ENCODE measurements around the gene SEC16B. TPM values are rescaled to one million over a fixed set of nuclear protein-coding genes. Genes with fewer than 3 reads are reported as not detected.

Gene SEC16B, protein sequence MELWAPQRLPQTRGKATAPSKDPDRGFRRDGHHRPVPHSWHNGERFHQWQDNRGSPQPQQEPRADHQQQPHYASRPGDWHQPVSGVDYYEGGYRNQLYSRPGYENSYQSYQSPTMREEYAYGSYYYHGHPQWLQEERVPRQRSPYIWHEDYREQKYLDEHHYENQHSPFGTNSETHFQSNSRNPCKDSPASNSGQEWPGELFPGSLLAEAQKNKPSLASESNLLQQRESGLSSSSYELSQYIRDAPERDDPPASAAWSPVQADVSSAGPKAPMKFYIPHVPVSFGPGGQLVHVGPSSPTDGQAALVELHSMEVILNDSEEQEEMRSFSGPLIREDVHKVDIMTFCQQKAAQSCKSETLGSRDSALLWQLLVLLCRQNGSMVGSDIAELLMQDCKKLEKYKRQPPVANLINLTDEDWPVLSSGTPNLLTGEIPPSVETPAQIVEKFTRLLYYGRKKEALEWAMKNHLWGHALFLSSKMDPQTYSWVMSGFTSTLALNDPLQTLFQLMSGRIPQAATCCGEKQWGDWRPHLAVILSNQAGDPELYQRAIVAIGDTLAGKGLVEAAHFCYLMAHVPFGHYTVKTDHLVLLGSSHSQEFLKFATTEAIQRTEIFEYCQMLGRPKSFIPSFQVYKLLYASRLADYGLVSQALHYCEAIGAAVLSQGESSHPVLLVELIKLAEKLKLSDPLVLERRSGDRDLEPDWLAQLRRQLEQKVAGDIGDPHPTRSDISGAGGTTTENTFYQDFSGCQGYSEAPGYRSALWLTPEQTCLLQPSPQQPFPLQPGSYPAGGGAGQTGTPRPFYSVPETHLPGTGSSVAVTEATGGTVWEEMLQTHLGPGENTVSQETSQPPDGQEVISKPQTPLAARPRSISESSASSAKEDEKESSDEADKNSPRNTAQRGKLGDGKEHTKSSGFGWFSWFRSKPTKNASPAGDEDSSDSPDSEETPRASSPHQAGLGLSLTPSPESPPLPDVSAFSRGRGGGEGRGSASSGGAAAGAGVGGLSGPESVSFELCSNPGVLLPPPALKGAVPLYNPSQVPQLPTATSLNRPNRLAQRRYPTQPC
- total RNA-seq: 7.3 TPM

DNA sequence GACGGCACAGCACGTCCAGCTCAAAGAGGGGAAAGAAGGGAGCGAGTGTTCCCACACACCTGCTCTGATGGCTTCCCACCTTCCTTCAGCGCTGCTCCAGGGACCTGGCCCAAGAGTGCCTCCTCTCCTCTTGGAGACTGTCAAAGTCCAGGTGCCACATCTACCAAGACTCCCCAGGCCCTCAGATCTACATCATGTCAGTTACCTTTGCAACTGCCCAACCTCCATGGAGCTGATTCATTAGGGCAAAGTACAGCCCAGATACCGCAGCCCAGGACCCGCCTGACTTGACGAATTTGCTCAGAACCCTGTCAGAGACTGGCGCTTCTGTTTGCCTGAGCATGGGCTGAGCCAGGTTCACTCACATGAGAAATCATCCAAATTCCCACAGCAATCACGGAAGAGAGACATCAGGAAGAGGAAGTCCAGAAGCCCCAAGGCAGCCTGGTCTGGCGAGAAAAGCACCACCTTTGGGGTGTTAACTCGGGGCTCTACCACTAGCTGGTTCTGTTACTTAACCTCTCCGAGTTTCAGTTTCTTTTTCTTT is at the start of gene SEC16B:
Gene SEC16B, minus strand, starts transcription at position 234 of the 547 bp plus-strand sequence. CDS start 2,077 bp downstream, outside the sequence.
- DNase-seq (ENCODE audit: low spot score): peak; percentile 82

DNA sequence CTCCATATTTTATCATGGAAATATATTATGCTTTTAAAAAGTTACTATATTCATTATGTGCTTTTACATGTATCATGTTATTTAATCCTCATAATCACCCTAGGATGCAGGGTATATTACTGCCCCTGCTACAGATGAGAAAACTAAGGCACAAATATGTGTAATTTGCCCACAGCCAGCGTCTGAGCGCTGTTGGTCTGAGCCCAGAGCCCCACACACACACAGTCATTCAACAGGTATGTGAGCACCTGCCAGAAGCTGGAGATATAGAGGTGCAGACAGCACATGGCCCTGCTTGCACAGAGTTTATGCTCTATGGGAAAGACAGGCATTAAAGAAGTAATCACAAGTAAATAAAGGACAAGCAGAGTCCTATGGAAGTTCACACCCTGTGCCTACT is 49.8 kb upstream of the SEC16B start:
- DNase-seq (ENCODE audit: low spot score): no peak

- DNase-seq (ENCODE audit: low spot score): no peak
Observed at GRCh38 chr1:178019208-178019607, 49.4 kb upstream of the SEC16B start.

GRCh38 chr1:178017517-178017916 is 47.7 kb upstream of the SEC16B start:
- DNase-seq (ENCODE audit: low spot score): no peak

DNA sequence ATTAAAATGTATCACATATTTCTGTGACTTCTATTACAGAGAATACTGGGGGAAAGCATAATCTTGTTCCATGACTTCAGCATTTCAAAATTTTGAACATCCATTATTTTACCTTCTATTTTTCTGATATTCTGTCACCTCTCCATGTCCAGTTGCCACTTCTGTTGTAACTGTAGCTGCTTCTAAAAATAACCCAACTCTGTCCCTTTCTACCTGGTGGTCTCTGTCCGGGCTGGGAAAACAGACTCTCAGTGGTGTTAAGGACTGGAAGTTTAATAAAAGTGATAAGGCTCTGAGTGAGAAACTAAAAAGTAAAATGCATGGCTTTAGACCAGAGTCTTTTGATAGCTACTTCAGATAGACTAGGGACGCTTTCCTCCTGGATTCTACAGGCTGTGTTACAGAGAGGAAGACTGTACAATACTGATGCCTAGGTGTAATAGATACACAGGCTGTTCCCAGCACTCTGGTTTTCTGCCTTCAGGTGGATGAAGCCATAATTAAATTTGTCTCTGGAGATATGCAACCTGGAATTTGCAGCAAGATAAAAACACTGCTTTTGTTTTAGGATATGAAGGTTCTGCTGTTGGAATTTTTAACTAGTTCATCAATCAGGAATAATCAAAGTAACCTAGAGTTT is 42.1 kb upstream of the SEC16B start:
- no peak for DNase-seq (ENCODE audit: low spot score)

GRCh38 chr1:178011465-178011828 is 41.6 kb upstream of the SEC16B start:
- no peak for DNase-seq (ENCODE audit: low spot score)

- no peak for DNase-seq (ENCODE audit: low spot score)
Observed at GRCh38 chr1:178010674-178011464, 41.0 kb upstream of the SEC16B start.

- DNase-seq (ENCODE audit: low spot score): no peak
Observed at GRCh38 chr1:178006043-178006442, 36.2 kb upstream of the SEC16B start.

GRCh38 chr1:178005450-178005849 is 35.6 kb upstream of the SEC16B start:
- DNase-seq (ENCODE audit: low spot score): no peak

GRCh38 chr1:178004926-178005391 is 35.1 kb upstream of the SEC16B start:
- DNase-seq (ENCODE audit: low spot score): no peak

DNA sequence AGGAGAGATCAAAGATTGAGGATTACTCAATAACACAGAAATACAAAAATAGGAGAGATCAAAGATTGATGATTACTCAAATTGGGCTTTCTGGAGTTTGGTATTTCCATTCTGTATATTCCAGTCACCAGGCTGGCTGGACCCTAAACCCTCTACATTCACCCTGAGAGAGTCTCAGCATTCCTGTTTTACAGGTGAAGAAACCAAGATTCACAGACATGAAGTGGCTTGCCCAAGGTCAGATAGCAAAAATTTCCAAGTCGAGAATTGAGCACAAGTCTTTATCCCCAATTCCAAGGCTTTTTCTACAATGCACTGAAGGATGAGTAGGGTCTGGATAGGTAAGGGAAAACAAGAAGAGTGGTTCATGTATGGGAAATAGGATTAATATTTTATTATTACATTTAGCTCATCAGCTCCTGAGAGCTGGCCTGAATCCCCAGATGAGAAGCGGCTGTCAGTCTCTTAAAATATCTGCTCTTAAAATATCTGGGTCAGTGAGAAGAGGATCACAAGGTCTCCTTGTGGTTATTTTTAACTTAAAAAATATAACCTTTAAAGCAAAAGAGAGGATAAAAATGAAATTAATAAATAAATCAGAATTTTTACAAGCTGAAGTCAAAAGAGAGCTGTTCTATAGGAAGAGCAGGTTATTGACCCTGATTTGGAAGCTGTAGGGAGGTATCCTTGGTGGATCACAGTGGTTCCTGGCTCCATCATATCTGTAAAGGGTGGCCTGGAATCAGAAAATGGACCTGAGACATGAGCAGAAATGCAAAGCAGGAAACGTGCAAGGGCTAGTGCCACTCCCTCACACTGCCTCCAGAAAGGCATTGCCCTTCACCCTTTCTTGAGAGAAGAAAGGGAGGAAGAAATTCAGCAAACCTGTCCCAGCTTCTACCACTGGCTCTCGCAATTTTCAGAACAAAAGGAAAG is 29.1 kb upstream of the SEC16B start:
- DNase-seq (ENCODE audit: low spot score): no peak

- no peak for DNase-seq (ENCODE audit: low spot score)
Observed at GRCh38 chr1:177996957-177997356, 27.1 kb upstream of the SEC16B start.

GRCh38 chr1:177995369-177995768 is 25.5 kb upstream of the SEC16B start:
- no peak for DNase-seq (ENCODE audit: low spot score)

- peak; percentile 43 for DNase-seq (ENCODE audit: low spot score)
Observed at GRCh38 chr1:177986281-177986680, 16.4 kb upstream of the SEC16B start.

- DNase-seq (ENCODE audit: low spot score): no peak
Observed at GRCh38 chr1:177984761-177985160, 14.9 kb upstream of the SEC16B start.

GRCh38 chr1:177984136-177984525 is 14.3 kb upstream of the SEC16B start:
- peak; percentile 19 for DNase-seq (ENCODE audit: low spot score)

GRCh38 chr1:177983482-177984135 is 13.8 kb upstream of the SEC16B start:
- DNase-seq (ENCODE audit: low spot score): no peak

DNA sequence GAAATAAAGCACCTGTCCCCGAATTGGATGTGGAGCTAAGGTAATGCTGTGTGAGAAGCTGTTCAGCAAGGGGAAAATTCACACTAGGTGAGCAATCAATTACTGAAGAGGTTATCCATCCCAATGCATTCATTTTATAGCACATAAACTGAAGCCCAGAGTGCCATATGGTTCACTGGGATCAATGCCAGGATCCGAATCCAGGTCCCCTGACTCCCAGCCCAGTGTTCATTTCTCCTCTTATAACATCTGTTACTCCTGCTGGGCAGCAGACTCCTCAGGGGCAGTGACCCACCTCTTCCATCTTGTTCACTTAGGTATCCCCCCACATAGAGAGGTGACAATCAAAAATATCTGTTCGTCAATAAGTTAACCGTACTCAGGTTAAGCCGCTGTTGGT is 13.2 kb upstream of the SEC16B start:
- no peak for DNase-seq (ENCODE audit: low spot score)

GRCh38 chr1:177981200-177981599 is 11.3 kb upstream of the SEC16B start:
- no peak for DNase-seq (ENCODE audit: low spot score)
